MCF 10A (cell line): Measurements from ENCODE around the gene HTR4. TPM values are rescaled to one million over a fixed set of nuclear protein-coding genes. Genes with fewer than 3 reads are reported as not detected.

ENCODE experiments used
- BruUV-seq: library from RNA; stranded (reverse); fragments of 400-500 nt; replicated peaks from 2 replicates; lab custom pipeline; 2021; lab: Mats Ljungman, UMichigan
- CTCF ChIA-PET: fragments of 300-600 bp; sonication (Branson Sonifier 250); formaldehyde crosslinking; extraction: SDS; loops from one replicate; lab custom pipeline; 2021; ENCODE audit warnings: antibody characterized with exemption, inconsistent platforms; lab: Yijun Ruan, JAX
- POLR2A ChIA-PET: fragments of 300-600, 350-650 bp; sonication (Branson Sonifier 250); formaldehyde crosslinking; extraction: SDS; loops from one replicate; lab custom pipeline; 2020; ENCODE audit warnings: antibody characterized with exemption, inconsistent platforms; lab: Yijun Ruan, JAX
- DNase-seq: peaks from one replicate; pipeline ENCODE4 v3.0.0-alpha.2; 2018; ENCODE audit not compliant: unreplicated experiment
- H3K27ac Mint-ChIP-seq: one replicate; pipeline ENCODE4 v1.8.0; 2022; ENCODE audit warnings: mild to moderate bottlenecking, low read depth, mixed read lengths; ENCODE audit not compliant: unreplicated experiment
- H3K27me3 Mint-ChIP-seq: one replicate; pipeline ENCODE4 v1.8.0; 2022; ENCODE audit warnings: mixed read lengths; ENCODE audit not compliant: insufficient read depth, unreplicated experiment
- H3K36me3 Mint-ChIP-seq: one replicate; pipeline ENCODE4 v1.8.0; 2022; ENCODE audit warnings: mild to moderate bottlenecking, moderate library complexity, mixed read lengths; ENCODE audit not compliant: insufficient read depth, unreplicated experiment
- H3K4me1 Mint-ChIP-seq: one replicate; pipeline ENCODE4 v1.8.0; 2022; ENCODE audit warnings: mixed read lengths; ENCODE audit not compliant: insufficient read depth, unreplicated experiment
- H3K4me3 Mint-ChIP-seq: one replicate; pipeline ENCODE4 v1.8.0; 2022; ENCODE audit warnings: mild to moderate bottlenecking, moderate library complexity, mixed read lengths; ENCODE audit not compliant: unreplicated experiment
- H3K9me3 Mint-ChIP-seq: one replicate; pipeline ENCODE4 v1.8.0; 2022; ENCODE audit warnings: mixed read lengths; ENCODE audit not compliant: unreplicated experiment
- CTCF ChIP-seq: fragments of 200-600 bp; IDR thresholded peaks from one replicate; pipeline ENCODE4 v1.8.0; 2022; ENCODE audit warnings: antibody characterized with exemption, mild to moderate bottlenecking; ENCODE audit not compliant: unreplicated experiment
- intact Hi-C: fragments of 100-400 bp; cut with micrococcal nuclease; formaldehyde crosslinking; loops from 2 replicates; pipeline ENCODE4 v1.14.1; 2022
- total RNA-seq: library from RNA; stranded (reverse); gene quantifications from 2 replicates; pipeline ENCODE4 v1.2.3, GENCODE V29; 2022

HTR4 gene
- total RNA-seq, 1 experiment from 2014 or later, result not detected

GRCh38 chr5:148467958-148468357 is 186.4 kb downstream of the HTR4 start:
- intact Hi-C loops, result no loop called here
- peaks cover 10% of the 10 kb centered on the region for H3K4me1 Mint-ChIP-seq
- no peak for DNase-seq
- no peak for TF ChIP-seq CTCF
- no peaks in the 10 kb centered on the region for H3K36me3 Mint-ChIP-seq
- no peaks in the 10 kb centered on the region for H3K27me3 Mint-ChIP-seq
- no peak overlapping the region for H3K27ac Mint-ChIP-seq
- ChIA-PET CTCF (interaction anchor here (0.8 to 3.1 kb wide), 2 partner anchors 9 to 263 kb away, joined by 4 to 17 read pairs; no protein-coding TSS in a partner anchor), POLR2A (no interaction called here)
- no peak overlapping the region for H3K4me3 Mint-ChIP-seq
- H3K9me3 Mint-ChIP-seq, result no peaks in the 10 kb centered on the region
- no TSS peak for BruUV-seq

GRCh38 chr5:148466236-148466580 is 188.1 kb downstream of the HTR4 start:
- H3K27ac Mint-ChIP-seq, result no peak overlapping the region
- H3K9me3 Mint-ChIP-seq, result no peaks in the 10 kb centered on the region
- ChIA-PET POLR2A (interaction anchor here (1.0 to 1.7 kb wide), 2 partner anchors 10 to 34 kb away, joined by 3 to 4 read pairs; no protein-coding TSS in a partner anchor), CTCF (interaction anchor here (0.6 to 1.9 kb wide), 5 partner anchors 25 to 1094 kb away, joined by 3 to 6 read pairs (median 5); no protein-coding TSS in a partner anchor)
- BruUV-seq, result no TSS peak
- intact Hi-C loops, result no loop called here
- DNase-seq, result no peak
- TF ChIP-seq CTCF, result no peak
- no peaks in the 10 kb centered on the region for H3K36me3 Mint-ChIP-seq
- H3K4me1 Mint-ChIP-seq, result peaks cover 5% of the 10 kb centered on the region
- no peak overlapping the region for H3K4me3 Mint-ChIP-seq
- peaks cover 15% of the 10 kb centered on the region for H3K27me3 Mint-ChIP-seq

GRCh38 chr5:148465381-148466235 is 188.7 kb downstream of the HTR4 start:
- BruUV-seq, result no TSS peak
- ChIA-PET CTCF (interaction anchor here (0.7 to 1.9 kb wide), 6 partner anchors 15 to 268 kb away, joined by 3 to 6 read pairs (median 5); no protein-coding TSS in a partner anchor), POLR2A (interaction anchor here (1.0 to 1.7 kb wide), 2 partner anchors 11 to 33 kb away, joined by 3 to 4 read pairs; no protein-coding TSS in a partner anchor)
- H3K4me3 Mint-ChIP-seq, result no peak overlapping the region
- H3K4me1 Mint-ChIP-seq, result peaks cover 4% of the 10 kb centered on the region
- DNase-seq, result no peak
- no peaks in the 10 kb centered on the region for H3K36me3 Mint-ChIP-seq
- intact Hi-C loops, result no loop called here
- H3K27me3 Mint-ChIP-seq, result peaks cover 21% of the 10 kb centered on the region
- H3K27ac Mint-ChIP-seq, result no peak overlapping the region
- no peaks in the 10 kb centered on the region for H3K9me3 Mint-ChIP-seq
- TF ChIP-seq CTCF, result no peak

- Mint-ChIP-seq H3K27ac (no peak overlapping the region), H3K4me3 (no peak overlapping the region), H3K4me1 (no peaks in the 10 kb centered on the region), H3K36me3 (peaks cover 6% of the 10 kb centered on the region), H3K9me3 (no peaks in the 10 kb centered on the region), H3K27me3 (peaks cover 50% of the 10 kb centered on the region)
- ChIA-PET POLR2A (no interaction called here), CTCF (interaction anchor here (0.6 to 2.8 kb wide), 5 partner anchors 8 to 1910 kb away, joined by 3 to 10 read pairs (median 4); no protein-coding TSS in a partner anchor)
- intact Hi-C loops, result no loop called here
- TF ChIP-seq CTCF, result no peak
- DNase-seq, result no peak
- BruUV-seq, result no TSS peak
Observed at GRCh38 chr5:148459669-148460068, 194.7 kb downstream of the HTR4 start.
